Measurements from ENCODE around the gene JAK3.

JAK3 gene

GRCh38 chr19:17796838-17797423 lies 50.9 kb downstream of the JAK3 start:
- TF ChIP-seq FOXP2 (optimal IDR thresholded peaks at IDR 0.05; ENCODE audit: borderline replicate concordance, extremely low read depth, extremely low read length, insufficient read depth) (no peak), TAF1 (IDR thresholded peaks at IDR 0.05; ENCODE audit: borderline replicate concordance, insufficient read depth, low read length) (no peak), SIN3A (IDR thresholded peaks at IDR 0.05; ENCODE audit: borderline replicate concordance, insufficient read depth, low read length) (no peak)

- TF ChIP-seq TAF1 (IDR thresholded peaks at IDR 0.05; ENCODE audit: borderline replicate concordance, insufficient read depth, low read length) (no peak), SIN3A (IDR thresholded peaks at IDR 0.05; ENCODE audit: borderline replicate concordance, insufficient read depth, low read length) (no peak), FOXP2 (optimal IDR thresholded peaks at IDR 0.05; ENCODE audit: borderline replicate concordance, extremely low read depth, extremely low read length, insufficient read depth) (no peak), REST (IDR thresholded peaks at IDR 0.05; ENCODE audit: insufficient read depth in 1 of 2, low read depth in 2 of 2, low read length in 2 of 2) (no peak), POLR2AphosphoS5 (IDR thresholded peaks at IDR 0.05; ENCODE audit: low read depth, low read length) (no peak)
Measured at GRCh38 chr19:17796013-17796837, 51.6 kb downstream of the JAK3 start.

GRCh38 chr19:17795495-17795856 lies 52.3 kb downstream of the JAK3 start:
- TF ChIP-seq FOXP2 (optimal IDR thresholded peaks at IDR 0.05; ENCODE audit: borderline replicate concordance, extremely low read depth, extremely low read length, insufficient read depth): no peak
- no peak for TF ChIP-seq TAF1 (IDR thresholded peaks at IDR 0.05; ENCODE audit: borderline replicate concordance, insufficient read depth, low read length)
- no peak for TF ChIP-seq REST (IDR thresholded peaks at IDR 0.05; ENCODE audit: insufficient read depth in 1 of 2, low read depth in 2 of 2, low read length in 2 of 2)
- TF ChIP-seq POLR2AphosphoS5 (IDR thresholded peaks at IDR 0.05; ENCODE audit: low read depth, low read length): no peak
- TF ChIP-seq SIN3A (IDR thresholded peaks at IDR 0.05; ENCODE audit: borderline replicate concordance, insufficient read depth, low read length): no peak

GRCh38 chr19:17794731-17795494 lies 52.9 kb downstream of the JAK3 start, which contains the start of gene B3GNT3:
B3GNT3 (plus strand) TSS chr19:17795138; CDS start chr19:17807808, 12,670 bp downstream.
- TF ChIP-seq POLR2AphosphoS5 (IDR thresholded peaks at IDR 0.05; ENCODE audit: low read depth, low read length) (peak; percentile 39; the same call in 1 of the 2 replicates), FOXP2 (optimal IDR thresholded peaks at IDR 0.05; ENCODE audit: borderline replicate concordance, extremely low read depth, extremely low read length, insufficient read depth) (peak; percentile 76), SIN3A (IDR thresholded peaks at IDR 0.05; ENCODE audit: borderline replicate concordance, insufficient read depth, low read length) (no peak)

GRCh38 chr19:17794412-17794730 lies 53.4 kb downstream of the JAK3 start:
- TF ChIP-seq SIN3A (IDR thresholded peaks at IDR 0.05; ENCODE audit: borderline replicate concordance, insufficient read depth, low read length) (no peak), TAF1 (IDR thresholded peaks at IDR 0.05; ENCODE audit: borderline replicate concordance, insufficient read depth, low read length) (no peak), POLR2AphosphoS5 (IDR thresholded peaks at IDR 0.05; ENCODE audit: low read depth, low read length) (no peak), REST (IDR thresholded peaks at IDR 0.05; ENCODE audit: insufficient read depth in 1 of 2, low read depth in 2 of 2, low read length in 2 of 2) (no peak)

All from PFSK-1 (cell line).